Suprapubic skin (tissue), 4 donors: Measurements from ENCODE around the gene SPATA13. TPM values are rescaled to one million over a fixed set of nuclear protein-coding genes. Genes with fewer than 3 reads are reported as not detected.

Source experiments
- DNase-seq, 2 donors: peaks; one replicate each; pipeline ENCODE4 v3.0.0-alpha.2; 2019; ENCODE audit warnings: low spot score in 2 of 2
- H3K27ac ChIP-seq: fragments of 200-600 bp; sonication (generic); one replicate; pipeline ENCODE4 v1.5.1; 2019
- H3K27me3 ChIP-seq: fragments of 200-600 bp; sonication (generic); one replicate; pipeline ENCODE4 v1.5.1; 2019
- H3K36me3 ChIP-seq: fragments of 200-600 bp; sonication (generic); one replicate; pipeline ENCODE4 v1.5.1; 2019
- H3K4me1 ChIP-seq: fragments of 200-600 bp; sonication (generic); one replicate; pipeline ENCODE4 v1.5.1; 2019
- H3K4me3 ChIP-seq: fragments of 200-600 bp; sonication (generic); one replicate; pipeline ENCODE4 v1.5.1; 2019; ENCODE audit warnings: mild to moderate bottlenecking
- H3K9me3 ChIP-seq: fragments of 200-600 bp; sonication (generic); one replicate; pipeline ENCODE4 v1.5.1; 2019
- EP300 ChIP-seq: sonication (generic); formaldehyde crosslinking; IDR thresholded peaks from one replicate; pipeline ENCODE4 v1.6.1; 2017; ENCODE audit warnings: antibody characterized with exemption
- POLR2A ChIP-seq, 2 donors: fragments of 450-650 bp; IDR thresholded peaks; one replicate each; pipeline ENCODE4 v1.6.1; 2017; ENCODE audit warnings: antibody characterized with exemption in 2 of 2, mild to moderate bottlenecking in 2 of 2, moderate library complexity in 2 of 2
- POLR2AphosphoS5 ChIP-seq, 3 donors: sonication (generic); formaldehyde crosslinking; IDR thresholded peaks; one replicate each; pipeline ENCODE4 v1.6.1; 2017; ENCODE audit warnings: antibody characterized with exemption in 3 of 3
- WGBS: methylation state at CpG from one replicate; pipeline ENCODE4 v1.1.5; 2018; 5-methylcytosine and 5-hydroxymethylcytosine counted together
- total RNA-seq, 4 donors: library from RNA; depleted of rRNA; stranded (reverse); fragments of >200 nt; gene quantifications; one replicate each; pipeline ENCODE4 v1.1.0, GENCODE V29; 2016
- TF ChIP-seq, protein P1 (sequence below), 2 donors: fragments of 200-600 bp in 1 of 2; fragments of 450-650 bp in 1 of 2; sonication (generic) in 1 of 2; IDR thresholded peaks; one replicate each; pipeline ENCODE4 v1.5.1; 2016 to 2019; ENCODE audit warnings: antibody characterized with exemption in 2 of 2, mild to moderate bottlenecking in 1 of 2, moderate library complexity in 1 of 2

SPATA13 gene
- total RNA-seq, 4 donors from 2014 or later = 26.5 to 64.2 (median 31.6) TPM

DNA sequence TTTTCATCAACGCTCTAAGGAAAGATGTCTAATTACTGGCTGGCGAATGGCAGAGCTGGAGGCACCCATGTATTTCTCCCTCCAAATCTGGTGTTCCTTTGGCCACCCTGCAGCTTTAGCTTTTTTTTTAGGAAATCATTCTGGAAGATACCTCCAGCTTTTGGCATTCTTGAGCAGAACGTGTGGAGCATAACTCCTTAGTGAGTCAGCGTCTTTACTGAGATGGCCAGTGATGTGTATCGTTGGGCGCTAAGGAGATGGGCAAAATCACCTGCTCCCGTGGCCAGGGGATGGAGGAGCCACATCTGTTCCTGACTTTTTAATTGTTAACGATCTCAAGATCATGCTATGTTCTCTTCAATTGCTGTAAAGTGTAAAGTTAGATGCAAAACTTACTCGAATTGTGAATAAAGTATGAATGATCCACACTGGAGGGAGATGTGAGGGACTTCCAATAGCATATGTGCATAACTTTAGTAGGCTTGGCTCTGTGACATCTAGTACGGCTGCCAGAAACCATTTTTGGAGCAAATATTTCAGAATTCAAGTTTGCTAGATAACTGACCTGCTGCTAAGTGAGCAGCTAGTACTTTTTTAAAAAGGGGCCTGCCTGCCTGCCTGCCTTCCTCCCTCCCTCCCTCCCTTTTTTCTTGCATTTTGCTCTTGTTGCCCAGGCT is 124.5 kb downstream of the SPATA13 start:
- no peak overlapping the region for H3K27ac ChIP-seq
- H3K4me1 ChIP-seq = no peaks in the 10 kb centered on the region
- 86% methylated on average over 10 of the region's 10 CpGs for WGBS
- H3K36me3 ChIP-seq = peaks cover 42% of the 10 kb centered on the region
- H3K4me3 ChIP-seq = no peak overlapping the region
- no peaks in the 10 kb centered on the region for H3K27me3 ChIP-seq
- TF ChIP-seq EP300 (no peak), POLR2A (IDR thresholded peaks at IDR 0.05) (no peak), POLR2AphosphoS5 (IDR thresholded peaks at IDR 0.05) (no peak)
- no peaks in the 10 kb centered on the region for H3K9me3 ChIP-seq
- no peak for DNase-seq

DNA sequence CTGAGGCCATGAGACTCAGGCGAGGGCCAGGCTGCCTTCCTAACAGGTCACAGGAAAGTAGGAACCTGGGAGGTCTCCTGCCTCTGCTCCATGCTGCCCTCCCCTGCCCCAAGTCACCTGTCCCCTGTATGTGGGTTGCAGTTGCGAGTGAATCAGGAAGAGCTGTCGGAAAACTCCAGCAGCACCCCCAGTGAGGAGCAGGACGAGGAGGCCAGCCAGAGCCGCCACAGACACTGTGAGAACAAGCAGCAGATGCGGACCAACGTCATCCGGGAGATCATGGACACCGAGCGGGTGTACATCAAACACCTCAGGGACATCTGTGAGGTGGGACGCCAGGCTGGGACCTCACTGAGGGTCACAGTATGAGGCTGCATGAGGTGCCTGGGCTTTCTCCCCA is 126.1 kb downstream of the SPATA13 start:
- no peaks in the 10 kb centered on the region for H3K27me3 ChIP-seq
- TF ChIP-seq EP300 = no peak
- no peak for TF ChIP-seq POLR2A (IDR thresholded peaks at IDR 0.05)
- TF ChIP-seq, protein P1, sequence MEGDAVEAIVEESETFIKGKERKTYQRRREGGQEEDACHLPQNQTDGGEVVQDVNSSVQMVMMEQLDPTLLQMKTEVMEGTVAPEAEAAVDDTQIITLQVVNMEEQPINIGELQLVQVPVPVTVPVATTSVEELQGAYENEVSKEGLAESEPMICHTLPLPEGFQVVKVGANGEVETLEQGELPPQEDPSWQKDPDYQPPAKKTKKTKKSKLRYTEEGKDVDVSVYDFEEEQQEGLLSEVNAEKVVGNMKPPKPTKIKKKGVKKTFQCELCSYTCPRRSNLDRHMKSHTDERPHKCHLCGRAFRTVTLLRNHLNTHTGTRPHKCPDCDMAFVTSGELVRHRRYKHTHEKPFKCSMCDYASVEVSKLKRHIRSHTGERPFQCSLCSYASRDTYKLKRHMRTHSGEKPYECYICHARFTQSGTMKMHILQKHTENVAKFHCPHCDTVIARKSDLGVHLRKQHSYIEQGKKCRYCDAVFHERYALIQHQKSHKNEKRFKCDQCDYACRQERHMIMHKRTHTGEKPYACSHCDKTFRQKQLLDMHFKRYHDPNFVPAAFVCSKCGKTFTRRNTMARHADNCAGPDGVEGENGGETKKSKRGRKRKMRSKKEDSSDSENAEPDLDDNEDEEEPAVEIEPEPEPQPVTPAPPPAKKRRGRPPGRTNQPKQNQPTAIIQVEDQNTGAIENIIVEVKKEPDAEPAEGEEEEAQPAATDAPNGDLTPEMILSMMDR (IDR thresholded peaks at IDR 0.05) = no peak
- TF ChIP-seq POLR2AphosphoS5 (IDR thresholded peaks at IDR 0.05) = no peak
- no peaks in the 10 kb centered on the region for H3K9me3 ChIP-seq
- no peak for DNase-seq
- H3K36me3 ChIP-seq = peaks cover 57% of the 10 kb centered on the region
- H3K4me1 ChIP-seq = no peaks in the 10 kb centered on the region
- 89% methylated on average over 1 of the region's 11 CpGs for WGBS
- H3K4me3 ChIP-seq = no peak overlapping the region
- H3K27ac ChIP-seq = no peak overlapping the region

DNA sequence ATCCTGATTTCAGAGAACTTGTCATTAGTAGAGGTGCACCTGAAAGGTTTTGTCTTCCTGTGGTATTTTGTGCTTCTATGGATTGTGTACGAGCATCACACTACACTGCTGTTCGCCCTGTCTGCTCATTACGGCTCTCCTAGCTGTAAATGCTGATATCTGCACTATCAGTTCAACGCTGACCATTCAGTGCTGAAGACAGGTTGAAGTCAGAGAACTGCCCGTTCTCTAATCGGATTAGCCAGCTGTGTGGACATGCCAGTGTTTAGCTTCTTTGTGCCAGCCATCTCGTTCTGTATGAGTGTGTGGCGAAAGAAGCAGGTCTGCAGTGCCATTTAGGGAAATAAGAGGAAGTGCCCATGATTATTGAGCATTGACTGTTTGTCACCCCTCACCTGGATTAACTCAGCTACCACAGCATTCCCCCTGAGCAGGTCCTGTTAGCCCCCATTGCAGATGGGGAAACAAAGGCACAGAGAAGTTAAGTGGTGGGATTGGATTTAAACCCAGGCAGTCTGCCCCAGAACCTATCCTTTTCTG is 127.3 kb downstream of the SPATA13 start:
- WGBS = 95% methylated on average over 8 of the region's 8 CpGs
- Histone ChIP-seq H3K4me3 (no peak overlapping the region), H3K27me3 (no peaks in the 10 kb centered on the region), H3K27ac (no peak overlapping the region), H3K4me1 (no peaks in the 10 kb centered on the region), H3K9me3 (no peaks in the 10 kb centered on the region), H3K36me3 (peaks cover 63% of the 10 kb centered on the region)
- no peak for DNase-seq
- TF ChIP-seq EP300 = no peak
- no peak for TF ChIP-seq POLR2A (IDR thresholded peaks at IDR 0.05)
- TF ChIP-seq, protein P1 (IDR thresholded peaks at IDR 0.05) = no peak
- TF ChIP-seq POLR2AphosphoS5 (IDR thresholded peaks at IDR 0.05) = no peak

DNA sequence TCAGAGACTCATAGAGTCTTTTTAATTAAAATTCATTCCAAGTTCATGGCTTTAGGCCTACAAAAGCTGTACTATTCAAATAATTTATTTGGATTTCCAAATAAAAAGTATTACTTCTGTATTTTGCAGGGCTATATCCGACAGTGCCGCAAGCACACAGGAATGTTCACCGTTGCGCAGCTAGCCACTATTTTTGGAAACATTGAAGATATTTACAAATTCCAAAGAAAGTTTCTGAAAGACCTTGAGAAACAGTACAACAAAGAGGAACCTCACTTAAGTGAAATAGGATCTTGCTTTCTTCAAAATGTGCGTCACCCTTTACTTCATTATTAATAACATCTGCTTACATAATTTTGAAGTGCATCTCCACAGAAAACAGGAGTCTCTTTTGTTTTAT is 128.3 kb downstream of the SPATA13 start:
- no peak for TF ChIP-seq POLR2A (IDR thresholded peaks at IDR 0.05)
- no peak for TF ChIP-seq POLR2AphosphoS5 (IDR thresholded peaks at IDR 0.05)
- H3K36me3 ChIP-seq = peaks cover 67% of the 10 kb centered on the region
- H3K27ac ChIP-seq = no peak overlapping the region
- H3K27me3 ChIP-seq = no peaks in the 10 kb centered on the region
- no peaks in the 10 kb centered on the region for H3K9me3 ChIP-seq
- no peak overlapping the region for H3K4me3 ChIP-seq
- H3K4me1 ChIP-seq = no peaks in the 10 kb centered on the region
- WGBS = 89% methylated on average over 5 of the region's 5 CpGs
- no peak for DNase-seq

DNA sequence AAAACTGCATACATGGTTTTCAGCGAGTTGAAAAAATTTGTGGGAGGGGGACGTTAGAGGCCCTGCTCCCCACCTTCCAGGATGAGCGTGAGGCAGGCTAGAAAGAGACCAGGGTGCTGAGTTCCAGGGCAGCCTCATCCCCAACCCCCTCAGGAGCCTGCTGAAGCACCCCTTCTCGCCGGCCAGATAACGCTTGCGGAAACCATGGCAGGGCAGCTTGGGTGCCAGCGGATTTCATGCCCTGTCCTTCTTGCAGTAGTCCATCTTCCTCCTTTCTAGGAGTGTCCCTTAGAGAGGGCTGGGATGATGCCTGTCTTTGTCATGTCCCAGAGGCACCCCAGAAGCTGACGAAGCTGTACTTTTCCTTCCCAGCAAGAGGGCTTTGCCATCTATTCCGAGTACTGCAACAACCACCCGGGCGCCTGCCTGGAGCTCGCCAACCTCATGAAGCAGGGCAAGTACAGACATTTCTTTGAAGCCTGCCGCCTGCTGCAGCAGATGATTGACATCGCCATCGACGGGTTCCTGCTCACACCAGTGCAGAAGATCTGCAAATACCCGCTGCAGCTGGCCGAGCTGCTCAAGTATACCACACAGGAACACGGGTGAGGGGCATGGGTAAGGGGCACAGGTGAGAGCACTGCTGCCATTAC is 129.9 kb downstream of the SPATA13 start:
- WGBS = 78% methylated on average over 16 of the region's 20 CpGs
- no peak for DNase-seq
- H3K36me3 ChIP-seq = peaks cover 71% of the 10 kb centered on the region
- no peaks in the 10 kb centered on the region for H3K4me1 ChIP-seq
- H3K27ac ChIP-seq = no peak overlapping the region
- no peak for TF ChIP-seq POLR2A (IDR thresholded peaks at IDR 0.05)
- no peaks in the 10 kb centered on the region for H3K9me3 ChIP-seq
- no peak overlapping the region for H3K4me3 ChIP-seq
- no peaks in the 10 kb centered on the region for H3K27me3 ChIP-seq

DNA sequence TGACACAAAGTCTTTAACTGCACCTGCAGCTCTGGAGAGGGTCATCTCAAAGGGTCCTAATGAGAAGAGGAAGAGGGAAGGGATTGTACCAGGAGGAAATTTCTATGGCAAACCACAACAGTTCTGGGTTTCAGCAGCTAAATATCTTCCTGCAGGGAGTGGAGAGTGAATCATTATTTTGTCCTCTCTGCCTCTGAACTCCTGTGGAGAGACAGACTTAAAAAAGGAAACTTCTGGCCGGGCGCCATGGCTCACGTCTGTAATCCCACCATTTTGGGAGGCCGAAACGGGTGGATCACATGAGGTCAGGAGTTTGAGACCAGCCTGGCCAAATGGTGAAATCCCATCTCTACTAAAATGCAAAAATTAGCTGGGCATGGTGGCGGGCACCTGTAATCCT is 132.0 kb downstream of the SPATA13 start:
- TF ChIP-seq, protein P1 (IDR thresholded peaks at IDR 0.05) = no peak
- no peak for TF ChIP-seq POLR2AphosphoS5 (IDR thresholded peaks at IDR 0.05)
- TF ChIP-seq POLR2A (IDR thresholded peaks at IDR 0.05) = no peak
- TF ChIP-seq EP300 = no peak
- Histone ChIP-seq H3K9me3 (no peaks in the 10 kb centered on the region), H3K4me1 (no peaks in the 10 kb centered on the region), H3K36me3 (peaks cover 68% of the 10 kb centered on the region), H3K4me3 (no peak overlapping the region), H3K27ac (no peak overlapping the region), H3K27me3 (no peaks in the 10 kb centered on the region)
- 85% methylated on average over 6 of the region's 6 CpGs for WGBS
- DNase-seq = no peak
